NCI-H748 treated with DMSO at 0.1 percent for 48 hours (cell line): ENCODE data around the gene TMEM209.
"Not testable (repeated sequence)": the region's sequence is repeated elsewhere in the genome, so short reads cannot be mapped to it uniquely, and the experiment has no call there.

Experiments used
- DNase-seq: peaks from one replicate; lab custom pipeline; 2025; lab: John Stamatoyannopoulos, UW

Gene TMEM209

GRCh38 chr7:130205084-130205947 lies at the start of gene TMEM209:
TMEM209 (minus strand) TSS chr7:130205406; CDS start chr7:130205375, 31 bp downstream.
- peak; percentile 96 for DNase-seq

GRCh38 chr7:130254555-130254954 lies 49.3 kb upstream of the TMEM209 start:
- no peak for DNase-seq

GRCh38 chr7:130249626-130250025 lies 44.4 kb upstream of the TMEM209 start:
- DNase-seq = not testable (repeated sequence)

- DNase-seq = not testable (repeated sequence)
These were observed 43.6 kb upstream of the TMEM209 start for GRCh38 chr7:130248842-130249241.

- DNase-seq = not testable (repeated sequence)
These were observed 41.3 kb upstream of the TMEM209 start for GRCh38 chr7:130246491-130246890.

- not testable (repeated sequence) for DNase-seq
These were observed 38.3 kb upstream of the TMEM209 start for GRCh38 chr7:130243486-130243885.

- DNase-seq = peak; percentile 68
These were observed 37.2 kb upstream of the TMEM209 start for GRCh38 chr7:130242198-130243014.

GRCh38 chr7:130240240-130240639 lies 35.0 kb upstream of the TMEM209 start:
- no peak for DNase-seq

- DNase-seq = not testable (repeated sequence)
These were observed 31.2 kb upstream of the TMEM209 start for GRCh38 chr7:130236361-130236760.

- no peak for DNase-seq
These were observed 28.9 kb upstream of the TMEM209 start for GRCh38 chr7:130234078-130234477.

- DNase-seq = no peak
These were observed 27.0 kb upstream of the TMEM209 start for GRCh38 chr7:130232209-130232608.

- no peak for DNase-seq
These were observed 26.6 kb upstream of the TMEM209 start for GRCh38 chr7:130231792-130232191.

GRCh38 chr7:130229981-130230380 lies 24.8 kb upstream of the TMEM209 start:
- DNase-seq = not testable (repeated sequence)

GRCh38 chr7:130228840-130229502 lies 23.8 kb upstream of the TMEM209 start:
- no peak for DNase-seq

- peak; percentile 27 for DNase-seq
These were observed 22.8 kb upstream of the TMEM209 start for GRCh38 chr7:130227883-130228575.

- DNase-seq = no peak
These were observed 21.1 kb upstream of the TMEM209 start for GRCh38 chr7:130226333-130226732.

GRCh38 chr7:130224923-130225322 lies 19.7 kb upstream of the TMEM209 start:
- not testable (repeated sequence) for DNase-seq

- no peak for DNase-seq
These were observed 19.0 kb upstream of the TMEM209 start for GRCh38 chr7:130224210-130224609.

GRCh38 chr7:130223646-130224045 lies 18.4 kb upstream of the TMEM209 start:
- no peak for DNase-seq

GRCh38 chr7:130221746-130222145 lies 16.5 kb upstream of the TMEM209 start:
- DNase-seq = no peak

- DNase-seq = no peak
These were observed 14.7 kb upstream of the TMEM209 start for GRCh38 chr7:130219871-130220270.
